Naive thymus-derived CD8-positive, alpha-beta T cell (primary cell): Measurements from ENCODE around the gene PEX5L. TPM values are rescaled to one million over a fixed set of nuclear protein-coding genes. Genes with fewer than 3 reads are reported as not detected.
A peak's percentile ranks its signal among the peaks of the same experiment; 100 is the strongest.

Experiments
- ATAC-seq, 2 donors: fragments of 150-1000 bp; cut with Tn5 transposase in 1 of 2; sonication (Bioruptor Pico), chemical (Tn5 transposase) in 1 of 2; 1 replicate in 1 of 2; 2 replicates in 1 of 2; pipeline ENCODE4 v1.10.0; 2021; ENCODE audit warnings: mild to moderate bottlenecking in 2 of 2, moderate library complexity in 2 of 2
- POLR2A ChIA-PET: fragments of 350-600 bp; sonication (Branson Sonifier 250); formaldehyde crosslinking; loops from one replicate; lab custom pipeline; 2021; ENCODE audit warnings: antibody characterized with exemption; lab: Charles Lee
- DNase-seq, 10 donors: peaks; one replicate each; pipeline versions ENCODE4 v3.0.0 to v3.0.0-alpha.2; 2020 to 2022
- H3K27ac Mint-ChIP-seq, 10 donors: one replicate each; pipeline ENCODE4 v1.8.0; 2020 to 2022; ENCODE audit warnings: mild to moderate bottlenecking in 10 of 10, mixed read lengths in 10 of 10, moderate library complexity in 4 of 10, inconsistent platforms in 1 of 10
- H3K27me3 Mint-ChIP-seq, 5 donors: one replicate each; pipeline ENCODE4 v1.8.0; 2021 to 2022; ENCODE audit warnings: mixed read lengths in 5 of 5
- H3K36me3 Mint-ChIP-seq, 3 donors: one replicate each; pipeline ENCODE4 v1.8.0; 2020 to 2022; ENCODE audit warnings: mixed read lengths in 3 of 3, mild to moderate bottlenecking in 2 of 3, inconsistent platforms in 1 of 3
- H3K4me1 Mint-ChIP-seq, 4 donors: one replicate each; pipeline ENCODE4 v1.8.0; 2021 to 2022; ENCODE audit warnings: mixed read lengths in 4 of 4
- H3K4me3 Mint-ChIP-seq, 10 donors: one replicate each; pipeline ENCODE4 v1.8.0; 2020 to 2022; ENCODE audit warnings: mild to moderate bottlenecking in 10 of 10, mixed read lengths in 10 of 10, moderate library complexity in 6 of 10, inconsistent platforms in 1 of 10
- H3K9me3 Mint-ChIP-seq, 9 donors: one replicate each; pipeline ENCODE4 v1.8.0; 2020 to 2022; ENCODE audit warnings: mixed read lengths in 9 of 9, mild to moderate bottlenecking in 3 of 9, inconsistent platforms in 1 of 9, moderate library complexity in 1 of 9
- polyA plus RNA-seq, 3 donors: library from polyadenylated mRNA; unstranded; fragments of 300-500 nt; fragmentation: Illumina TruSeq; gene quantifications; one replicate each; pipeline ENCODE4 v1.2.3, GENCODE V29; 2021
- total RNA-seq, 8 experiments: library from RNA in 2 of 8; stranded (reverse) in 2 of 8; gene quantifications; one replicate each; pipeline ENCODE4 v1.2.3 and lab custom pipeline; 2021 to 2026

The PEX5L gene
- total and polyA plus RNA-seq, 5 experiments from 2014 or later: 0.03 to 0.26 TPM; not detected in 3

GRCh38 chr3:179962629-179963387, 73.9 kb downstream of the PEX5L start:
- ATAC-seq: no peak
- H3K9me3 Mint-ChIP-seq: peaks cover 0 to 5% (median 0%) of the 10 kb centered on the region in 9 donors
- H3K4me1 Mint-ChIP-seq: peaks cover 0 to 6% (median 2%) of the 10 kb centered on the region in 4 donors
- peaks cover 23 to 29% (median 26%) of the 10 kb centered on the region in 5 donors for H3K27me3 Mint-ChIP-seq
- POLR2A ChIA-PET: no interaction called here
- no peaks in the 10 kb centered on the region for H3K36me3 Mint-ChIP-seq
- H3K27ac Mint-ChIP-seq: no peak overlapping the region
- no peak for DNase-seq
- H3K4me3 Mint-ChIP-seq: no peak overlapping the region

GRCh38 chr3:179961703-179962078, 75.0 kb downstream of the PEX5L start:
- POLR2A ChIA-PET: no interaction called here
- peaks cover 0 to 13% (median 9%) of the 10 kb centered on the region in 4 donors for H3K4me1 Mint-ChIP-seq
- no peaks in the 10 kb centered on the region for H3K36me3 Mint-ChIP-seq
- peaks cover 0 to 5% (median 0%) of the 10 kb centered on the region in 9 donors for H3K9me3 Mint-ChIP-seq
- H3K4me3 Mint-ChIP-seq: no peak overlapping the region
- H3K27me3 Mint-ChIP-seq: peaks cover 27 to 40% (median 30%) of the 10 kb centered on the region in 5 donors
- no peak overlapping the region for H3K27ac Mint-ChIP-seq
- no peak for ATAC-seq
- no peak for DNase-seq

GRCh38 chr3:179961071-179961702, 75.5 kb downstream of the PEX5L start:
- DNase-seq: no peak
- peaks cover 0 to 5% (median 0%) of the 10 kb centered on the region in 9 donors for H3K9me3 Mint-ChIP-seq
- no peak overlapping the region for H3K27ac Mint-ChIP-seq
- ATAC-seq: no peak
- POLR2A ChIA-PET: no interaction called here
- H3K4me3 Mint-ChIP-seq: no peak overlapping the region
- H3K36me3 Mint-ChIP-seq: no peaks in the 10 kb centered on the region
- H3K27me3 Mint-ChIP-seq: peaks cover 27 to 42% (median 30%) of the 10 kb centered on the region in 5 donors
- peaks cover 0 to 16% (median 12%) of the 10 kb centered on the region in 4 donors for H3K4me1 Mint-ChIP-seq

GRCh38 chr3:179958759-179959158, 78.0 kb downstream of the PEX5L start:
- Mint-ChIP-seq H3K4me3 (no peak overlapping the region), H3K4me1 (peaks cover 0 to 19% (median 12%) of the 10 kb centered on the region in 4 donors), H3K9me3 (peaks cover 0 to 5% (median 0%) of the 10 kb centered on the region in 9 donors), H3K27ac (no peak overlapping the region), H3K27me3 (peaks cover 20 to 42% (median 30%) of the 10 kb centered on the region in 5 donors), H3K36me3 (no peaks in the 10 kb centered on the region)
- POLR2A ChIA-PET: no interaction called here
- DNase-seq: no peak
- no peak for ATAC-seq

- peaks cover 22 to 39% (median 30%) of the 10 kb centered on the region in 5 donors for H3K27me3 Mint-ChIP-seq
- no peaks in the 10 kb centered on the region for H3K36me3 Mint-ChIP-seq
- H3K4me1 Mint-ChIP-seq: peaks cover 0 to 19% (median 12%) of the 10 kb centered on the region in 4 donors
- peaks cover 0 to 8% (median 0%) of the 10 kb centered on the region in 9 donors for H3K9me3 Mint-ChIP-seq
- no peak overlapping the region for H3K4me3 Mint-ChIP-seq
- ATAC-seq (no peak), DNase-seq (no peak)
- POLR2A ChIA-PET: no interaction called here
- no peak overlapping the region for H3K27ac Mint-ChIP-seq
These were observed 78.6 kb downstream of the PEX5L start for GRCh38 chr3:179958143-179958542.

- no peak for ATAC-seq
- Mint-ChIP-seq H3K27ac (no peak overlapping the region), H3K4me3 (no peak overlapping the region), H3K9me3 (peaks cover 0 to 8% (median 0%) of the 10 kb centered on the region in 9 donors), H3K36me3 (no peaks in the 10 kb centered on the region), H3K4me1 (peaks cover 0 to 19% (median 12%) of the 10 kb centered on the region in 4 donors), H3K27me3 (peaks cover 20 to 33% (median 30%) of the 10 kb centered on the region in 5 donors)
- DNase-seq: no peak
- POLR2A ChIA-PET: no interaction called here
These were observed 79.4 kb downstream of the PEX5L start for GRCh38 chr3:179957264-179957845.

GRCh38 chr3:179956416-179956830, 80.3 kb downstream of the PEX5L start:
- no peak overlapping the region for H3K27ac Mint-ChIP-seq
- POLR2A ChIA-PET: interaction anchor here (0.6 kb wide), 1 partner anchor 301 kb away, joined by 5 read pairs; no protein-coding TSS in a partner anchor
- peaks cover 20 to 33% (median 29%) of the 10 kb centered on the region in 5 donors for H3K27me3 Mint-ChIP-seq
- H3K4me3 Mint-ChIP-seq: no peak overlapping the region
- H3K36me3 Mint-ChIP-seq: no peaks in the 10 kb centered on the region
- H3K4me1 Mint-ChIP-seq: peaks cover 0 to 19% (median 12%) of the 10 kb centered on the region in 4 donors
- DNase-seq: peak in 2 of 10 donors; percentile 2 to 23
- no peak for ATAC-seq
- peaks cover 0 to 8% (median 0%) of the 10 kb centered on the region in 9 donors for H3K9me3 Mint-ChIP-seq

GRCh38 chr3:179955809-179956208, 80.9 kb downstream of the PEX5L start:
- no peaks in the 10 kb centered on the region for H3K36me3 Mint-ChIP-seq
- POLR2A ChIA-PET: interaction anchor here (0.6 kb wide), 1 partner anchor 300 kb away, joined by 5 read pairs; no protein-coding TSS in a partner anchor
- H3K27ac Mint-ChIP-seq: no peak overlapping the region
- peaks cover 0 to 4% (median 0%) of the 10 kb centered on the region in 9 donors for H3K9me3 Mint-ChIP-seq
- peaks cover 0 to 14% (median 9%) of the 10 kb centered on the region in 4 donors for H3K4me1 Mint-ChIP-seq
- ATAC-seq (no peak), DNase-seq (no peak)
- H3K27me3 Mint-ChIP-seq: peaks cover 16 to 32% (median 23%) of the 10 kb centered on the region in 5 donors
- H3K4me3 Mint-ChIP-seq: no peak overlapping the region

GRCh38 chr3:179955286-179955685, 81.5 kb downstream of the PEX5L start:
- peaks cover 0 to 14% (median 9%) of the 10 kb centered on the region in 4 donors for H3K4me1 Mint-ChIP-seq
- POLR2A ChIA-PET: no interaction called here
- H3K27ac Mint-ChIP-seq: no peak overlapping the region
- ATAC-seq: no peak
- DNase-seq: no peak
- H3K27me3 Mint-ChIP-seq: peaks cover 20 to 32% (median 23%) of the 10 kb centered on the region in 5 donors
- H3K36me3 Mint-ChIP-seq: no peaks in the 10 kb centered on the region
- no peak overlapping the region for H3K4me3 Mint-ChIP-seq
- peaks cover 0 to 4% (median 0%) of the 10 kb centered on the region in 9 donors for H3K9me3 Mint-ChIP-seq

GRCh38 chr3:179953993-179954870, 82.5 kb downstream of the PEX5L start:
- POLR2A ChIA-PET: interaction anchor here (0.6 kb wide), 1 partner anchor 1050 kb away, joined by 3 read pairs; no protein-coding TSS in a partner anchor
- DNase-seq (no peak), ATAC-seq (no peak)
- H3K4me1 Mint-ChIP-seq: peaks cover 0 to 14% (median 9%) of the 10 kb centered on the region in 4 donors
- no peaks in the 10 kb centered on the region for H3K36me3 Mint-ChIP-seq
- H3K27ac Mint-ChIP-seq: no peak overlapping the region
- no peak overlapping the region for H3K4me3 Mint-ChIP-seq
- H3K27me3 Mint-ChIP-seq: peaks cover 17 to 27% (median 23%) of the 10 kb centered on the region in 5 donors
- peaks cover 0 to 4% (median 0%) of the 10 kb centered on the region in 9 donors for H3K9me3 Mint-ChIP-seq

GRCh38 chr3:179950840-179951239, 85.9 kb downstream of the PEX5L start:
- no peak overlapping the region for H3K27ac Mint-ChIP-seq
- no peaks in the 10 kb centered on the region for H3K4me1 Mint-ChIP-seq
- H3K4me3 Mint-ChIP-seq: no peak overlapping the region
- H3K36me3 Mint-ChIP-seq: no peaks in the 10 kb centered on the region
- H3K27me3 Mint-ChIP-seq: peaks cover 0 to 21% (median 8%) of the 10 kb centered on the region in 5 donors
- H3K9me3 Mint-ChIP-seq: peaks cover 0 to 4% (median 0%) of the 10 kb centered on the region in 9 donors
- DNase-seq: no peak
- no peak for ATAC-seq
- POLR2A ChIA-PET: no interaction called here

GRCh38 chr3:179949869-179950268, 86.9 kb downstream of the PEX5L start:
- no peaks in the 10 kb centered on the region for H3K4me1 Mint-ChIP-seq
- peaks cover 4 to 21% (median 8%) of the 10 kb centered on the region in 5 donors for H3K27me3 Mint-ChIP-seq
- ATAC-seq: no peak
- no peak overlapping the region for H3K4me3 Mint-ChIP-seq
- no peaks in the 10 kb centered on the region for H3K36me3 Mint-ChIP-seq
- no peak overlapping the region for H3K27ac Mint-ChIP-seq
- H3K9me3 Mint-ChIP-seq: peaks cover 0 to 4% (median 0%) of the 10 kb centered on the region in 9 donors
- DNase-seq: no peak
- POLR2A ChIA-PET: no interaction called here
